Measurements from ENCODE around the gene CABLES1. TPM values are rescaled to one million over a fixed set of nuclear protein-coding genes. Genes with fewer than 3 reads are reported as not detected.

CABLES1 gene
- total and polyA plus RNA-seq, 4 donors: 9.9 to 25.7 (median 11.4) TPM

- no peaks in the 10 kb centered on the region for H3K9me3 ChIP-seq (ENCODE audit: control insufficient read depth, low read length)
- H3K4me3 ChIP-seq (ENCODE audit: low read length in 2 of 2): no peak overlapping the region
- no peak overlapping the region for H3K27ac ChIP-seq (ENCODE audit: low read depth in 1 of 2, low read length in 2 of 2)
- DNase-seq (no peak), ATAC-seq (ENCODE audit: low FRiP score) (no peak)
- no peaks in the 10 kb centered on the region for H3K4me1 ChIP-seq (ENCODE audit: control insufficient read depth in 1 of 2, insufficient read depth in 2 of 2, low read length in 2 of 2)
- H3K27me3 ChIP-seq (ENCODE audit: control insufficient read depth in 1 of 2, insufficient read depth in 2 of 2, low read length in 1 of 2): no peaks in the 10 kb centered on the region
- intact Hi-C loops (cut with DNase I): no loop called here
- H3K36me3 ChIP-seq (ENCODE audit: control insufficient read depth in 1 of 2, insufficient read depth in 2 of 2, low read length in 1 of 2): no peaks in the 10 kb centered on the region
- 97 to 98% methylated on average over 6 of the region's 6 CpGs for WGBS, 2 donors
Observed at GRCh38 chr18:23207994-23208393, 72.7 kb downstream of the CABLES1 start.

- no peak for ATAC-seq (ENCODE audit: low FRiP score)
- intact Hi-C loops (cut with DNase I): no loop called here
- no peaks in the 10 kb centered on the region for H3K36me3 ChIP-seq (ENCODE audit: control insufficient read depth in 1 of 2, insufficient read depth in 2 of 2, low read length in 1 of 2)
- H3K4me1 ChIP-seq (ENCODE audit: control insufficient read depth in 1 of 2, insufficient read depth in 2 of 2, low read length in 2 of 2): no peaks in the 10 kb centered on the region
- no peak overlapping the region for H3K27ac ChIP-seq (ENCODE audit: low read depth in 1 of 2, low read length in 2 of 2)
- DNase-seq: no peak
- 96 to 98% methylated on average over 3 of the region's 3 CpGs for WGBS, 2 donors
- H3K4me3 ChIP-seq (ENCODE audit: low read length in 2 of 2): no peak overlapping the region
- H3K27me3 ChIP-seq (ENCODE audit: control insufficient read depth in 1 of 2, insufficient read depth in 2 of 2, low read length in 1 of 2): no peaks in the 10 kb centered on the region
- no peaks in the 10 kb centered on the region for H3K9me3 ChIP-seq (ENCODE audit: control insufficient read depth, low read length)
Observed at GRCh38 chr18:23208600-23208999, 73.3 kb downstream of the CABLES1 start.

GRCh38 chr18:23209031-23209430, 73.7 kb downstream of the CABLES1 start:
- DNase-seq: no peak
- WGBS, 2 donors: 85 to 94% methylated on average over 3 of the region's 3 CpGs

GRCh38 chr18:23209796-23210195, 74.5 kb downstream of the CABLES1 start:
- no peak for ATAC-seq (ENCODE audit: low FRiP score)
- no peak for DNase-seq
- Histone ChIP-seq H3K27me3 (ENCODE audit: control insufficient read depth in 1 of 2, insufficient read depth in 2 of 2, low read length in 1 of 2) (no peaks in the 10 kb centered on the region), H3K27ac (ENCODE audit: low read depth in 1 of 2, low read length in 2 of 2) (no peak overlapping the region), H3K36me3 (ENCODE audit: control insufficient read depth in 1 of 2, insufficient read depth in 2 of 2, low read length in 1 of 2) (peaks cover 0 to 3% of the 10 kb centered on the region in 2 donors), H3K4me3 (ENCODE audit: low read length in 2 of 2) (no peak overlapping the region), H3K9me3 (ENCODE audit: control insufficient read depth, low read length) (no peaks in the 10 kb centered on the region), H3K4me1 (ENCODE audit: control insufficient read depth in 1 of 2, insufficient read depth in 2 of 2, low read length in 2 of 2) (no peaks in the 10 kb centered on the region)
- 68 to 79% methylated on average over 7 of the region's 7 CpGs for WGBS, 2 donors
- intact Hi-C loops (cut with DNase I): no loop called here

More at GRCh38 chr18:23209031-23209430, 73.7 kb downstream of the CABLES1 start:
- Histone ChIP-seq H3K4me3 (ENCODE audit: low read length in 2 of 2) (no peak overlapping the region), H3K4me1 (ENCODE audit: control insufficient read depth in 1 of 2, insufficient read depth in 2 of 2, low read length in 2 of 2) (no peaks in the 10 kb centered on the region), H3K27ac (ENCODE audit: low read depth in 1 of 2, low read length in 2 of 2) (no peak overlapping the region), H3K9me3 (ENCODE audit: control insufficient read depth, low read length) (no peaks in the 10 kb centered on the region), H3K36me3 (ENCODE audit: control insufficient read depth in 1 of 2, insufficient read depth in 2 of 2, low read length in 1 of 2) (no peaks in the 10 kb centered on the region), H3K27me3 (ENCODE audit: control insufficient read depth in 1 of 2, insufficient read depth in 2 of 2, low read length in 1 of 2) (no peaks in the 10 kb centered on the region)
- intact Hi-C loops (cut with DNase I): no loop called here
- no peak for ATAC-seq (ENCODE audit: low FRiP score)

- Histone ChIP-seq H3K27ac (ENCODE audit: low read depth in 1 of 2, low read length in 2 of 2) (no peak overlapping the region), H3K36me3 (ENCODE audit: control insufficient read depth in 1 of 2, insufficient read depth in 2 of 2, low read length in 1 of 2) (peaks cover 0 to 3% of the 10 kb centered on the region in 2 donors), H3K4me1 (ENCODE audit: control insufficient read depth in 1 of 2, insufficient read depth in 2 of 2, low read length in 2 of 2) (no peaks in the 10 kb centered on the region), H3K9me3 (ENCODE audit: control insufficient read depth, low read length) (no peaks in the 10 kb centered on the region), H3K4me3 (ENCODE audit: low read length in 2 of 2) (no peak overlapping the region), H3K27me3 (ENCODE audit: control insufficient read depth in 1 of 2, insufficient read depth in 2 of 2, low read length in 1 of 2) (no peaks in the 10 kb centered on the region)
- WGBS, 2 donors: 83 to 87% methylated on average over 7 of the region's 7 CpGs
- DNase-seq (no peak), ATAC-seq (ENCODE audit: low FRiP score) (no peak)
- intact Hi-C loops (cut with DNase I): no loop called here
Observed at GRCh38 chr18:23210526-23210925, 75.2 kb downstream of the CABLES1 start.

GRCh38 chr18:23211146-23211545, 75.9 kb downstream of the CABLES1 start:
- Histone ChIP-seq H3K4me3 (ENCODE audit: low read length in 2 of 2) (no peak overlapping the region), H3K27me3 (ENCODE audit: control insufficient read depth in 1 of 2, insufficient read depth in 2 of 2, low read length in 1 of 2) (no peaks in the 10 kb centered on the region), H3K9me3 (ENCODE audit: control insufficient read depth, low read length) (no peaks in the 10 kb centered on the region), H3K4me1 (ENCODE audit: control insufficient read depth in 1 of 2, insufficient read depth in 2 of 2, low read length in 2 of 2) (no peaks in the 10 kb centered on the region), H3K27ac (ENCODE audit: low read depth in 1 of 2, low read length in 2 of 2) (no peak overlapping the region), H3K36me3 (ENCODE audit: control insufficient read depth in 1 of 2, insufficient read depth in 2 of 2, low read length in 1 of 2) (peaks cover 0 to 3% of the 10 kb centered on the region in 2 donors)
- 85 to 87% methylated on average over 3 of the region's 3 CpGs for WGBS, 2 donors
- ATAC-seq (ENCODE audit: low FRiP score) (no peak), DNase-seq (no peak)
- intact Hi-C loops (cut with DNase I): no loop called here

- no peaks in the 10 kb centered on the region for H3K27me3 ChIP-seq (ENCODE audit: control insufficient read depth in 1 of 2, insufficient read depth in 2 of 2, low read length in 1 of 2)
- no peak overlapping the region for H3K4me3 ChIP-seq (ENCODE audit: low read length in 2 of 2)
- 91 to 92% methylated on average over 3 of the region's 3 CpGs for WGBS, 2 donors
- H3K27ac ChIP-seq (ENCODE audit: low read depth in 1 of 2, low read length in 2 of 2): no peak overlapping the region
- no peak for DNase-seq
- intact Hi-C loops (cut with DNase I): no loop called here
- H3K4me1 ChIP-seq (ENCODE audit: control insufficient read depth in 1 of 2, insufficient read depth in 2 of 2, low read length in 2 of 2): no peaks in the 10 kb centered on the region
- peaks cover 0 to 3% of the 10 kb centered on the region in 2 donors for H3K36me3 ChIP-seq (ENCODE audit: control insufficient read depth in 1 of 2, insufficient read depth in 2 of 2, low read length in 1 of 2)
- no peaks in the 10 kb centered on the region for H3K9me3 ChIP-seq (ENCODE audit: control insufficient read depth, low read length)
- no peak for ATAC-seq (ENCODE audit: low FRiP score)
Observed at GRCh38 chr18:23212161-23212560, 76.9 kb downstream of the CABLES1 start.

- DNase-seq (no peak), ATAC-seq (ENCODE audit: low FRiP score) (no peak)
- no peaks in the 10 kb centered on the region for H3K9me3 ChIP-seq (ENCODE audit: control insufficient read depth, low read length)
- H3K27ac ChIP-seq (ENCODE audit: low read depth in 1 of 2, low read length in 2 of 2): no peak overlapping the region
- H3K27me3 ChIP-seq (ENCODE audit: control insufficient read depth in 1 of 2, insufficient read depth in 2 of 2, low read length in 1 of 2): no peaks in the 10 kb centered on the region
- H3K4me3 ChIP-seq (ENCODE audit: low read length in 2 of 2): no peak overlapping the region
- intact Hi-C loops (cut with DNase I): no loop called here
- H3K4me1 ChIP-seq (ENCODE audit: control insufficient read depth in 1 of 2, insufficient read depth in 2 of 2, low read length in 2 of 2): no peaks in the 10 kb centered on the region
- H3K36me3 ChIP-seq (ENCODE audit: control insufficient read depth in 1 of 2, insufficient read depth in 2 of 2, low read length in 1 of 2): peaks cover 0 to 3% of the 10 kb centered on the region in 2 donors
Observed at GRCh38 chr18:23213200-23213599, 77.9 kb downstream of the CABLES1 start.

GRCh38 chr18:23217781-23218180, 82.5 kb downstream of the CABLES1 start:
- no peak for DNase-seq
- WGBS, 2 donors: 91 to 96% methylated on average over 11 of the region's 11 CpGs
- Histone ChIP-seq H3K36me3 (ENCODE audit: control insufficient read depth in 1 of 2, insufficient read depth in 2 of 2, low read length in 1 of 2) (peaks cover 0 to 3% of the 10 kb centered on the region in 2 donors), H3K27me3 (ENCODE audit: control insufficient read depth in 1 of 2, insufficient read depth in 2 of 2, low read length in 1 of 2) (no peaks in the 10 kb centered on the region), H3K4me1 (ENCODE audit: control insufficient read depth in 1 of 2, insufficient read depth in 2 of 2, low read length in 2 of 2) (peaks cover 0 to 2% of the 10 kb centered on the region in 2 donors), H3K9me3 (ENCODE audit: control insufficient read depth, low read length) (no peaks in the 10 kb centered on the region), H3K4me3 (ENCODE audit: low read length in 2 of 2) (no peak overlapping the region), H3K27ac (ENCODE audit: low read depth in 1 of 2, low read length in 2 of 2) (no peak overlapping the region)
- ATAC-seq (ENCODE audit: low FRiP score): no peak
- intact Hi-C loops (cut with DNase I): no loop called here
